K562 (cell line): ENCODE data around the gene FAF2. TPM values are rescaled to one million over a fixed set of nuclear protein-coding genes. Genes with fewer than 3 reads are reported as not detected.

Experiments
- ATAC-seq: fragments of 200-7000 bp; cut with Tn5 transposase; 3 replicates; pipeline ENCODE4 v1.9.1; 2020; ENCODE audit warnings: moderate library complexity
- BruUV-seq: library from RNA; stranded (reverse); fragments of 400-500 nt; replicated peaks from 2 replicates; lab custom pipeline; 2021; lab: Mats Ljungman, UMichigan
- CTCF ChIA-PET: fragments of 300-600 bp; formaldehyde crosslinking; extraction: SDS; loops from one replicate; lab custom pipeline; 2021; ENCODE audit warnings: low intra/inter-chr PET ratio; lab: Yijun Ruan, JAX
- POLR2A ChIA-PET: fragments of 300-600, 350-650 bp; sonication (Branson Sonifier 250); formaldehyde crosslinking; extraction: SDS; loops from one replicate; lab custom pipeline; 2021; ENCODE audit warnings: antibody characterized with exemption, inconsistent platforms; lab: Yijun Ruan, JAX
- DNase-seq, 4 experiments: peaks; one replicate each; pipeline versions ENCODE4 v3.0.0 to v3.0.0-alpha.2; 2011 to 2018; ENCODE audit warnings: low spot score in 3 of 4, mixed read lengths in 3 of 4; ENCODE audit errors: extremely low read depth in 1 of 4
- FAIRE-seq: peaks from 2 replicates; lab custom pipeline; 2011; peaks lifted over from hg19 to GRCh38; lab: Jason Lieb, UNC
- H2AFZ ChIP-seq: 2 replicates; pipeline ENCODE4 v1.6.0; 2011; ENCODE audit warnings: low read depth, low read length, control low read depth, inconsistent platforms
- H3K27ac ChIP-seq: fragments of 200-600 bp; 3 replicates; pipeline ENCODE4 v1.8.0; 2011; ENCODE audit warnings: low read depth, mild to moderate bottlenecking, control low read depth, inconsistent platforms, low read length, moderate library complexity, mixed read lengths; ENCODE audit errors: extremely low read depth
- H3K27me3 ChIP-seq, 2 experiments: fragments of 300-600 bp in 1 of 2; 2 replicates in 1 of 2; 3 replicates in 1 of 2; pipeline versions ENCODE4 v1.6.0 to v1.8.0; 2011; ENCODE audit warnings: inconsistent platforms in 2 of 2, low read length in 2 of 2, mild to moderate bottlenecking in 1 of 2, mixed read lengths in 1 of 2, moderate library complexity in 1 of 2; ENCODE audit not compliant: control insufficient read depth in 2 of 2, insufficient read depth in 2 of 2
- H3K36me3 ChIP-seq: fragments of 300-600 bp; 3 replicates; pipeline ENCODE4 v1.8.0; 2011; ENCODE audit warnings: mild to moderate bottlenecking, low read length, inconsistent platforms; ENCODE audit not compliant: control insufficient read depth, insufficient read depth
- H3K4me1 ChIP-seq, 2 experiments: fragments of 200-600 bp in 1 of 2; replicated peaks in 1 of 2; 2 replicates in 1 of 2; 3 replicates in 1 of 2; pipeline versions ENCODE4 v1.5.1 to v1.8.0; 2011; ENCODE audit warnings: inconsistent platforms in 2 of 2, low read length in 2 of 2, mild to moderate bottlenecking in 1 of 2, mixed read lengths in 1 of 2, moderate library complexity in 1 of 2; ENCODE audit not compliant: control insufficient read depth in 2 of 2, insufficient read depth in 2 of 2
- H3K4me2 ChIP-seq: 2 replicates; pipeline ENCODE4 v1.6.1; 2011; ENCODE audit warnings: low read length, control low read depth, inconsistent platforms, mixed read lengths; ENCODE audit not compliant: insufficient read depth
- H3K4me3 ChIP-seq: fragments of 200-600 bp; sonication (generic), shearing (Covaris generic); 2 replicates; pipeline ENCODE4 v1.5.1; 2016; ENCODE audit warnings: control low read depth, inconsistent platforms
- H3K79me2 ChIP-seq: fragments of 200-600 bp; 3 replicates; pipeline ENCODE4 v1.8.0; 2011; ENCODE audit warnings: low read length, inconsistent platforms; ENCODE audit not compliant: control insufficient read depth, insufficient read depth
- H3K9ac ChIP-seq, 2 experiments: 2 replicates each; pipeline versions ENCODE4 v1.6.0 to v1.6.1; 2011; ENCODE audit warnings: low read depth in 2 of 2, low read length in 2 of 2, control low read depth in 1 of 2, inconsistent platforms in 1 of 2, mild to moderate bottlenecking in 1 of 2, mixed read lengths in 1 of 2; ENCODE audit not compliant: insufficient read depth in 1 of 2
- H3K9me1 ChIP-seq: one replicate; pipeline ENCODE4 v1.6.0; 2011; ENCODE audit warnings: inconsistent platforms, mild to moderate bottlenecking, low read length, moderate library complexity; ENCODE audit not compliant: control insufficient read depth, insufficient read depth
- H3K9me3 ChIP-seq: replicated peaks from 2 replicates; pipeline ENCODE4 v1.5.1; 2011; ENCODE audit warnings: low read depth, low read length, inconsistent platforms; ENCODE audit not compliant: control insufficient read depth, insufficient read depth
- H4K20me1 ChIP-seq: replicated peaks from 2 replicates; pipeline ENCODE4 v1.6.1; 2011; ENCODE audit warnings: low read length, inconsistent platforms, mixed read lengths; ENCODE audit not compliant: control insufficient read depth, insufficient read depth
- CBFA2T3 ChIP-seq: fragments of 450-650 bp; IDR thresholded peaks from 2 replicates; pipeline ENCODE4 v1.6.1; 2017
- CCNT2 ChIP-seq: IDR thresholded peaks from 2 replicates; pipeline ENCODE4 v1.6.1; 2011; ENCODE audit warnings: borderline replicate concordance, low read depth, mild to moderate bottlenecking, moderate library complexity, mixed read lengths, low read length; ENCODE audit not compliant: insufficient read length; ENCODE audit errors: extremely low read depth
- FOXA3 ChIP-seq, 2 experiments: fragments of 450-650 bp in 1 of 2; sonication (generic) in 1 of 2; formaldehyde crosslinking; IDR thresholded peaks in 1 of 2; conservative IDR thresholded peaks in 1 of 2; 2 replicates each; pipeline versions ENCODE4 v1.4.0 to v1.8.0; 2020 to 2022; ENCODE audit warnings: mild to moderate bottlenecking in 2 of 2, missing genetic modification reagents in 1 of 2
- FOXO4 ChIP-seq: fragments of 450-650 bp; formaldehyde crosslinking; IDR thresholded peaks from 2 replicates; pipeline ENCODE4 v1.4.0; 2020; ENCODE audit warnings: mild to moderate bottlenecking, moderate library complexity
- GTF2E2 ChIP-seq: fragments of 200-800 bp; sonication (Bioruptor generic); IDR thresholded peaks from 2 replicates; pipeline ENCODE4 v1.6.1; 2016; ENCODE audit warnings: missing genetic modification characterization, missing compliant biosample characterization
- GTF2F1 ChIP-seq: IDR thresholded peaks from 2 replicates; pipeline ENCODE4 v1.6.1; 2011; ENCODE audit warnings: low read depth, low read length, improper control_type of control experiment
- PML ChIP-seq: IDR thresholded peaks from 2 replicates; pipeline ENCODE4 v1.6.1; 2012; ENCODE audit warnings: low read length, inconsistent platforms
- RBFOX2 ChIP-seq: fragments of 200-400 bp; formaldehyde crosslinking; IDR thresholded peaks from 2 replicates; pipeline ENCODE4 v1.6.1; 2017; ENCODE audit warnings: low read depth, mild to moderate bottlenecking, low read length, moderate library complexity
- ZNF316 ChIP-seq: fragments of 450-650 bp; IDR thresholded peaks from 2 replicates; pipeline ENCODE4 v1.6.1; 2016
- WGBS: fragments of 100-300 bp; shearing (Covaris generic); methylation state at CpG from one replicate; pipeline ENCODE4 v1.1.6; 2016; ENCODE audit warnings: low coverage, mixed read lengths; ENCODE audit not compliant: insufficient coverage; ENCODE audit errors: missing lambda C conversion rate; 5-methylcytosine and 5-hydroxymethylcytosine counted together
- in situ Hi-C: fragments of 300-500 bp; cut with MboI; formaldehyde crosslinking; loops from 4 replicates; pipeline ENCODE4 v1.15.0; 2018; ENCODE audit warnings: inconsistent platforms, mixed read lengths
- intact Hi-C: fragments of 100-400 bp; cut with micrococcal nuclease; formaldehyde crosslinking; loops from 2 replicates; pipeline ENCODE4 v1.14.2; 2022
- polyA plus RNA-seq, 8 experiments: library from polyadenylated mRNA; depleted of rRNA in 4 of 8; stranded (reverse) in 5 of 8; unstranded in 3 of 8; fragments of >200 nt; fragmentation: Nextera tagmentation in 2 of 8; fragmentation: Illumina TruSeq in 1 of 8; extraction: Ambion mirVana in 2 of 8; extraction: Trizol in 1 of 8; gene quantifications; 2 replicates each; pipeline versions ENCODE4 v1.2.1 to v1.2.3, GENCODE V29; 2011 to 2014; ENCODE audit warnings: inconsistent platforms in 1 of 8, missing spikeins in 1 of 8
- total RNA-seq, 7 experiments: library from RNA; depleted of rRNA in 6 of 7; stranded (reverse); fragments of >200 nt in 6 of 7; fragmentation: Illumina TruSeq in 2 of 7; extraction: Trizol in 2 of 7; gene quantifications; 2 replicates each; pipeline versions ENCODE4 v1.2.1 to v1.2.3, GENCODE V29; 2011 to 2021; ENCODE audit warnings: low replicate concordance in 1 of 7

FAF2 gene
- total and polyA plus RNA-seq, 9 of the 15 experiments (the other 6 are each of a cell fraction or from before 2014, with no cell fraction given), result 25.0 to 44.6 (median 36.1) TPM

DNA sequence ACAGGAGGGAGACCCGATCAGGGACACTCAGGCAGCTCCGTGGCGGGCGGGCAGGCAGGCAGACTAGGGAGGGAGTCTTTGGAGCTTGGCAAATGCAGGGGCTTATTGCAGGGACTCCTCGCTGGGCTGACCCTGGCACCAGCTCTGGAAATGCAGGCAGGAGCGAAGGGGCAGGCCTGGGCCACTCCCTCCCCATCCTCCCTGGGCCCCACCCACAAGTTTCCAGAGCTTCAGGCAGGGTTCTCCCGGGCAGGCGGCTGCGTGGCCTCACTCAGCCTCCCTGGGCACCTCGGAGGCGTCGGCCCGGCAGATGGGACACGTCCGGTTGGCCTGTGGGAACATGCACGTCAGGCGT, 80.6 kb downstream of the FAF2 start:
- peaks cover 8 to 42% of the 10 kb centered on the region in 2 experiments for H3K4me1 ChIP-seq
- in situ Hi-C loops (no loop called here), intact Hi-C loops (no loop called here)
- no TSS peak for BruUV-seq
- POLR2A ChIA-PET, result interaction anchor here (0.9 to 2.0 kb wide), 2 partner anchors 9 to 10 kb away, joined by 3 to 6 read pairs; partner anchors contain the start of gene RNF44
- H3K9me1 ChIP-seq, result no peaks in the 10 kb centered on the region
- H3K4me2 ChIP-seq, result no peak overlapping the region
- H3K36me3 ChIP-seq, result peaks cover 60% of the 10 kb centered on the region; the same call in 2 of the 3 replicates
- no peak overlapping the region for H3K27ac ChIP-seq
- no peak for FAIRE-seq
- peaks cover 11% of the 10 kb centered on the region; the same call in 1 of the 2 replicates for H4K20me1 ChIP-seq
- H3K27me3 ChIP-seq, result no peaks in the 10 kb centered on the region
- H2AFZ ChIP-seq, result no peak overlapping the region
- no peak for DNase-seq
- no peak for ATAC-seq
- CTCF ChIA-PET, result no interaction called here
- peaks cover 13% of the 10 kb centered on the region for H3K79me2 ChIP-seq
- TF ChIP-seq CCNT2, result no peak
- TF ChIP-seq GTF2F1, result no peak
- TF ChIP-seq FOXO4 (CRISPR knock-in tag), result no peak
- TF ChIP-seq RBFOX2, result 0 out of 2 replicates have a peak, but pooled peaks have one; percentile 44
- no peak for TF ChIP-seq PML
- no peak for TF ChIP-seq GTF2E2 (tag)
- no peak for TF ChIP-seq ZNF316
- TF ChIP-seq FOXA3 (CRISPR knock-in tag; conservative IDR thresholded peaks at IDR 0.05 in 1 of 2, IDR thresholded peaks at IDR 0.05 in 1 of 2), result no peak
- TF ChIP-seq CBFA2T3, result no peak
- H3K4me3 ChIP-seq, result no peak overlapping the region
- H3K9me3 ChIP-seq, result no peaks in the 10 kb centered on the region
- 95% methylated on average over 15 of the region's 17 CpGs for WGBS
- no peak overlapping the region for H3K9ac ChIP-seq
